ENCODE results near the gene GRK4.
"Not testable (repeated sequence)": the region's sequence is repeated elsewhere in the genome, so short reads cannot be mapped to it uniquely, and the experiment has no call there.

GRK4 gene

DNA sequence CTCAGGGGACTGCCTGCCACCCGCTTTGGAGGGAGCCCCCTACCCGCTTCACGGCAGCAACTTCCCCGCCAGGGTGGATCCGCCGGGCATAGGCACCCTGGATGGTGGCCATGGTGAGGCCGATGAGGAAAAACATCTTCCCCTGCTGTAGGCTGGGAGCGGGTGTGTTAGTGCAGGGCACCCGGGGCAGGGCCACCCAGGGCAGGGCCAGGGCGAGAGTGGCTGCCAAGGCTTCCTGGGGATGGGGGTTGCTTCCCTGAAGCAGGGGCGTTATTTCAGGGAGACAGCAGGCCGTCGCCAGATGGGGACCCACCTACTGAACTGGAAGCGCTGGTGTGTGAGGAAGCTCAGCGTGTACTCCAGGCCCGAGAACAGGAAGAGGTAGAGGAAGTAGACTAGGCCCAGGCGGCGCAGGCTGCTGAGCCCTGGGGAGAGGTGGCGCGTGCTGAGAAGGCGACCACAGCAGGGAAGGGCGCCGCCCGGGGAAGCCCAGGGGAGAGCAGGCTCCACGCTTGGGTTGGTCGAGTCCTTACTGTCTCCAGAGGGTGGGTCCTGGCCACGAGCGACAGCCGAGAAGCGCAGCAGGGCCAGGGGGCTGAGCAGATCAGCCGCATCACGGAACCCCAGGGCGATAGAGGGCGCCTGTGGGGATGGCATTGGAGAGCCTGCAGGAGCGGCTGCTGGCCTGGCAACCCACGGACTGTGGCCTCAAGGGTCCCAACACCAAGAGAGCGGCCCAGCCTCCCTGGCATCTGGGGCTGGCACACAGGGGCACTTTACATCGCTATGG is 31.7 kb upstream of the GRK4 start:
- DNase-seq: peak; percentile 47

DNA sequence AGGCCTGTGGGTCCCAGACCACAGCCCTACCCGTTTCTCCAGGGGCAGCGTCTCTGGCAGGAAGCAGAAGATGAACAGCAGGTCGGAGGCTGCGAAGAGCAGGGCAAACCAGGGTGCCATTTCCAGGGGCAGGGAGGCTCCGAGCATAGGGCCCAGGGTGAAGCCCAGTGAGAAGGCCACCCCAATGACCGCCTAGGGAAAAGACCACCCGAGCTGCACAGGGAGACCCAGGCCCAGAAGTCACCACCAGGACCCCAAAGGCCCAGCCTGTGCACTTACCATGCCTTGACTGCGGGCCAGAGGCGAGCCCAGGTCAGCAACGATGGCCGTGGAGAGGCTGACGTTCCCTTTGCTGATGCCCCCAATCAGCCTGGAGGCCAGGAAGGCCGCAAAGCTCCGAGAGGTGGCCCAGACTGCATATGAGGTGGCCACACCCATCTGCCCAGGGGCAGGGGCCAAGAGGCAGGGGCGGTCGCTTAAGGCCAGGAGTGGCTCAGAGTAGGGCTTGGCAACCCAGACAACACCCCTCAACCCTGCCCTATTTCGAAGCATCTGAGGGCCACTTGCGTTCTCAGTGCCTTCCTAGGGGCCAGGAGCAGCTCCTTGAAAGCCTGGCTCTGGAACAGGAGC is 30.9 kb upstream of the GRK4 start:
- no peak for DNase-seq

DNA sequence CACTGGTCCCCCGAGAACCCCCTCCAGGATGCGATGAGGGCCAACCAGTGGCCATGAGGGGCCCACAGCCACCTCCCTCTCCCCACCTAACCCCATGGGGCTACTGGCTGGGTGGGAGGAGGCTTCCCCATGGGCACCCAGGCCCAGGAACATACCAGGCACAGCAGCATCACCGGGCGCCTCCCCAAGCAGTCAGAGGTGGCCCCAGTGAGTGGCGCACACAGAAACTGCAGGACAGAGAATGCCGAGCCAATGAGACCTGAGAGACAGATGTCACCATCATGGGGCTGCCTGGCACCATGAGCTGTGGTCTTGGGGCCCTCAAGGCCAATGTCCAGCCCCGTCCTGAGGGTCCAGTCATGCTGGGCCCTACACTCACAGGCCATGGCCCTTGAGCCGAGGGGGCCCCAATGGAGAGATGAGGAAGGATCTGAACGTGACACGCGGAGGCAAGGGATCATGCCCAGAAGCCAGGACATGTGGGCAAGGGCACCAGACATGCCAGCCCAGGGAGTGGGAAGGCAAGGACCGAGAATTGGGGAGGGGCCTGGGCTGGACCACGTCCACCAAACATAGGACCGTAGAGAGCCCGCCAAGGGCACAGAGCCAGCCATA is 30.3 kb upstream of the GRK4 start:
- DNase-seq: no peak

DNA sequence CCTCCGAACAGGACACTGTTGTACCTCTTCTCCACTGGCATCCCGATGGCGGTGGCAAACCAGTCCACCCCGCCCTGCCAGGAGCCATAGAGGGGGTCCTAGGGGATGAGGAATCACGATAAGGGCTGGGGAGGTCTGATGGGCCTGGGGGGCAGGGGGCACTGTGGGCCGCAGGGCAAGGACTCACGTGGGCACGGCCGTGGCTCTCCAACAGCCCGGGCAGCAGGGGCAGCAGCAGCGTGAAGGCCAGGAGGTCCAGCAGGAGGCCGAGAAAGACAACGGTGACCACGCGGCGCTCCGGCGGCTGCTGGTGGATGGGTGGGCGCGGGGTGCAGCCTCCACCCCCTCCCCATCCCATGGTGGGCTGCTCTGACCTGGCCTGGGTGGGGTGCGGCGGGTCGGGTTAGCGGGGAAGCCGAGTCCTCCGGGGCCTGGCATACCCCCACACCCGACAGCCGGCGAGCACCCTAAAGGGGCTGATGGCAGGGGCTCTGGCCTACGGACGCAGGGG is 29.8 kb upstream of the GRK4 start:
- no peak for DNase-seq

DNA sequence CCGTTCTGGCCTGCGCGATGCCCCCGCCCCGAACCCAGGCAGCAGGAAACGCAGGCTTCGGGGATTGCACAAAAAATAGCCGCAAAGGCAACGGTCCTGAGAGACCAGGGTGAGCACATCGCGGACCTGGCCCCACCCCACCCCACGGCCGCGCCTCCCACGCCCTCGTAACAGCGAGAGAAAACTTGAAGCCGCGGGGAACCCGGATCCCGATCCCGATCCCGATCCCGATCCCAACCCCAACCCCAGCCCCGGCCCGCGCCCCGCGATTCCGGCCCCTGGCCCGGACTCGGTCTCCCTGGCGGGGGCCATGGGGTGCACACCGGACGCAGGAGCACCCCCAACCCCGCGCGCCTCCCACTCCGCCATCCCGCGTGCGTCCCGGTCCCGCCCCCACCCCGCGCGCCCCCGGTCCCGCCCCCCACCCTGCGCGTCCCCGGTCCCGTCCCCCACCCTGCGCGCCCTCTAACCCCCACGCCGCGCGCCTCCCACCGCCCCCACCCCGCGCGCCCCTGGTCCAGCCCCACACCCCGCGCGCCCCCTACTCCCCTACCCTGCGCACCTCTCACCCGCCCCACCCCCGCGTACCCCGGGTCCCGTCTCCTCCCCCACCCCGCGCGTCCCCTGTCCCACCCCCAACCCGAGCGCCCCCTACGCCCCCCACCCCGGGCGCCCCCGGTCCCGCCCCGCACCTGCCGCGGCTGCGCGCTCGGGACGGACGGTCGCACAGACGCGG is 29.1 kb upstream of the GRK4 start:
- DNase-seq: peak; percentile 45

DNA sequence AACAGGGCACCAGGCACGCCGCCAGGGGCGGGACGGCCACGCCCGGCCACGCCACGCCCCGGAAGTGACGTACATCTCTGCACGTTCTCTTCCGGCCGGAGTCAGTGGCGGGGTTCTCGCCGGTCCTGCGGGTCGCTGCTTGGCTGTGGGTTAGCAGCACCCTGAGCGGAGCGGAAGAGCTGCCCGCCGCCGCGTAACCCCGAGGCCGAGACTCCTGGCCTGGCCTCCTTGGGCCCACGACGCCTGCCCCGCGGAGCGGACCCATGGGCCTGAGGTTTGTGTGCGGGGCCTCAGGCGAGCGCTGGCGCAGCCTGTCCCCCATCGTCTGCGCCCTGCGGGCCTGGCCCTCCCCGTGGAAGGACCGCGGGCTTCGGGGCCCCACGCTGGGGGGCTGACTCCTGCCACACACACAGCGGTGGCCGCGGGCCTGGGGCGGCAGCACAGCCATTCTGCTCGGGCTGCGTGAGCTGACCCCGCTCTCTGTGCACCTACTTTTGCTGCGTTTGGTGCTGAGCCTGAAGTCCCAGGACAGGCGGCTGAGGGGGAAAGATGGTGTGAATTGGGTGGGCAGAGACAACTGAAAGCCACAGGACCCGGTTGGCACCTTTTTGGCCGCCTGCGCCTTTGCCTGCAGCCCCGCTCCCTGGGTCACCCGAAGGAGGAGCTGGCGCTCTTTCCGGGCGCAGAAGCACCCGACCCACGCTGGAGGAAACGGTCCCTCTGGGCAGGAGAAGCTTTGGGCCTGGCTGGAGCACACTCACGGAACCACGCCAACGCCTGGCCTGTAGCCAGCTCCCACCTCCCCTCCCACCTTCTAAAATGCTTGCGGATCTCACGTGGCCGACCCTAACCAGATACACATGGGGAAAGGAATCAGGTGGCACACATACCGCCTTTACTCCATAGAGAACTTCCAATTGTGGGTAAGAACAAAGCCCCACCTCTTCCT is 28.3 kb upstream of the GRK4 start:
- DNase-seq: peak; percentile 98

DNA sequence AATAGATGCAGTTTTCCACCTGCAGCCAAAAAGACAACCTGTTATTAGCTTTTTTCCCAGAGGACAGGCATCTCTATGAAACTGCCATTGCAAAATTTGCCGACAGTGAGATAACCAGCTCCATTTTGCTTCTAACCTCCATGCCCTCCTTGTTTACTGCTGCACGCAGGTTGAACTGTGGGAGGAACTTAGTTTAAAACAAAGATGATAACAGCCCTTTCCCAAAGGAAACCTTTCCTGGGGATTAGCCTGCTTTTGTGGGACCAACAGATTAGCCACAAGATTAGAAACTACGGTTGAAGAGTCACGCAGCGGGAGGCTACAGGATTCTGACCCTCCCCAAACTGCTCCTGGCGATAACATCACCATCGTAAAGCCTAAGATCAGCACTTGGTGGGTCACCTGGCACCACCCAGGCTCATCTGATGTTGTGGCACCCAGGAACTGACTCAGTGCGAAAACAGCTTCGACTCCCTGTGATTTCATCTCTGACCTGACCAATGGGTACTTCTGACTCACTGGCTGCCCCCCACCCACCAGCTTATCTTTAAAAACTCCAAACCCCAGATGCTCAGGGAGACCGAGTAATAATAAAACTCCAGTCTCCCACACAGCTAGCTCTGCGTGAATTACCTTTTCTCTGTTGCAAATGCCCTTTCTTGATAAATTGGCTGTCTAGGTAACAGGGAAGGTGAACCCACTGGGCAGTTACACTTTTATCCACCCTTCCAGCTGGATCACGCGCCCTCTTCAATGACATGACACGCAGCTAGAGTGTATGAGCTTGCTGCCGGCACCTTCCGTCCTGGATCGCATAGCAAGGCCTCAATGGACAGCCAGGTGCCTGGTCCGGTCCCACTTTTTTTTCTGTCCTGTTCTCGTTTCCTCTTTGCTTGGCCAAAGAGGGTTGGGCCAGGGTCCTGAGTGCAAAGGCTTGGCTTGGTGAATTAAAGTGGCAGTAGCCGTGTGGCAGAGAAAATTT is 27.3 kb upstream of the GRK4 start:
- DNase-seq: peak; percentile 47

DNA sequence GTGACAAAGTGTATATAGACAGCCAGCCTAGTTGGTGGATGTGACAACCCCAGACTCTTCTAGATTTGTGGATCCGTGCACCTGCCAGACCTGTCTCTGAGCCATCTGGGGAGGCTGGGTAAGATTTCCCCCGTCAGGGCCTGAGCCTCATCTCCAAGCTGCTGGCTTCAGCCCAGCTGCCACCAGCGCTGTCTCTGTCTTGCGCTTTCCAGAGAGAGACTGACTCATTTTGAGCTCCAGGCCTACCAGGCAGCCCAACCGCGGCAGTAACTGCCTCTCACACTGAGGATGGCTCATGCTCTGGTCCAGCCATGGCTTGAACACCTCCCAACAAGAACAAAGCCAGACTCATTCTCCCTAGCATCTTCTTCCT is 26.6 kb upstream of the GRK4 start:
- peak; percentile 42 for DNase-seq

DNA sequence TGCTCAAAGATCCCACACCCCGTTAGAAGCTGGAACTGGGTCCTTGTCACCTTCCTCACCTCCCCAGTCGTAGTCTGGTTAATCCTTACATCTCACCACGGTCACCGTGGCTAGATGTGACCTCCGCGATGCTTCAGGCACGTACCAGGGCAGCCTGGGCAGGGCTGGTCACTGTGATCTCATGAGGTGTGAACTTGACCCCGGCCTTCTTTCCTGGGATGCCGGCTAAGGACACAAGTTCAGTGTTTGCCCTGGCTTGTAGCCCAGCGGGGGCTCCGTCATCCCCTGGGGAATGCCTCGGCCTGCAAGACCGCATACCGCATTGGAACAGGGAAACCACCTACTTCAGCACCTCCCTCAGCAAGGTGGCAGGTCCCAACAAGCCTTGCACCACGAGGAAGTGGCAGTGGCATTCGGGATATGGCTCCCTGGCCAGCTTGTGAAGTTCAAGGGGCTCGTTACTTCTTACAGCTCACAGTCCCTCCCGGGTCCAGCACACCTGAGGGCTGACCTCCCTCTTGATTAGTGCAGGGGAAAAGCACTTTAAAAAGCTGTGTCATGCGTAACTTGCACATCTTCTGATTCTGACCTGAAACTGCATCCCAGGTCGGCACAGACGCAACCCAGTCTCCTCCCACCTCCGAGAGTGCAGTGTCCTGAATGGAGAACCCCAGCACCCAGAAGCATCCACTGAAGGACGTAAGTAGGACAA is 26.1 kb upstream of the GRK4 start:
- DNase-seq: no peak

DNA sequence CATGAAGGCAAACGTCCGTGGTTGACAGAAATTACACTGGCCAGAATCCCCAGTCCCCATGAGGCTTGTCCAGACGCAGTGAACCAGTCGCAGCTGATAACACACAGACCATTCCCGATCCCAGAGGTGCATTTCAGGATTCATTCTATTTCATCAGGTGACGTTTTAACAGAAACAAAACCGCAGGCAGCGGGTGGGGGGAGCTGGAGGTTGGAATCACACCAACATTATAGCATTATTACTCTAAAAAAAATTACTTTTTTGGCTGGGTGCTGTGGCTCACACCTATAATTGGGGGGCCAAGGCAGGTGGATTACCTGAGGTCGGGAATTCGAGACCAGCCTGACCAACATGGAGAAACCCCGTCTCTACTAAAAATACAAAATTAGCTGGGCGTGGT is 25.4 kb upstream of the GRK4 start:
- DNase-seq: no peak

DNA sequence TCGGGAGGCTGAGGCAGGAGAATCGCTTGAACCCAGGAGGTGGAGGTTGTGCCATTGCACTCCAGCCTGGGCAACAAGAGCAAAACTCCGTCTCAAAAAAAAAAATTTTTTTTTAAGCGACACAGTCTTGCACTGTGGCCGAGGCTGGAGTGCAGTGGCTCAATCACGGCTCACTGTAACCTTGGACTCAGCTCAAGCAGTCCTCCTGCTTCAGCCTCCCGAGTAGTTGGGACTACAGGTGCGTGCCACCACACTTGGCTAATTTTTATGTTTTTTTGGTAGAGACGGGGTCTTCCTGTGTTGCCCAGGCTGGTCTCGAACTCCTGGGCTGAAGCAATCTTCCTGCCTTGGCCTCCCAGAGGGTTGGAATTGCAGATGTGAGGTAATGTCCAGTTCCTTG is 25.0 kb upstream of the GRK4 start:
- not testable (repeated sequence) for DNase-seq

DNA sequence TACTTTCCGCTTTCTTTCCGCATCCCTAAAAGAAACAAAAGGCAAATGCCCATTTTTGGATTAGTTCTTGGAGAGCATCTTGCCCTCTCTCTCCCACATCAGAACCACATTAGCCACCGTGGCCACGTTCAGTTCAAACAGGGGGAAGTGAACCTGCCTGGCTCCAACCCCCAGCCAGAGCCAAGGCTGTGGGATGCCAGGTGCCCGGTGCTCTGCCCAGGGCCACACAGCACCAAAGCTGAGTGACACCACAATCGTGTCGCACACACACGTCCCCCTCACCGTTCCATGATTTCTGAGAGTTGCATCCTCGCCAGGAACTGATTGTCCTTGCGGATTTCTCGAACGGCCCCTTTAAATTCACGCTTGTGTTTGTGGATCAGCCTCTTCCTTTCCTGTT is 24.5 kb upstream of the GRK4 start:
- no peak for DNase-seq

DNA sequence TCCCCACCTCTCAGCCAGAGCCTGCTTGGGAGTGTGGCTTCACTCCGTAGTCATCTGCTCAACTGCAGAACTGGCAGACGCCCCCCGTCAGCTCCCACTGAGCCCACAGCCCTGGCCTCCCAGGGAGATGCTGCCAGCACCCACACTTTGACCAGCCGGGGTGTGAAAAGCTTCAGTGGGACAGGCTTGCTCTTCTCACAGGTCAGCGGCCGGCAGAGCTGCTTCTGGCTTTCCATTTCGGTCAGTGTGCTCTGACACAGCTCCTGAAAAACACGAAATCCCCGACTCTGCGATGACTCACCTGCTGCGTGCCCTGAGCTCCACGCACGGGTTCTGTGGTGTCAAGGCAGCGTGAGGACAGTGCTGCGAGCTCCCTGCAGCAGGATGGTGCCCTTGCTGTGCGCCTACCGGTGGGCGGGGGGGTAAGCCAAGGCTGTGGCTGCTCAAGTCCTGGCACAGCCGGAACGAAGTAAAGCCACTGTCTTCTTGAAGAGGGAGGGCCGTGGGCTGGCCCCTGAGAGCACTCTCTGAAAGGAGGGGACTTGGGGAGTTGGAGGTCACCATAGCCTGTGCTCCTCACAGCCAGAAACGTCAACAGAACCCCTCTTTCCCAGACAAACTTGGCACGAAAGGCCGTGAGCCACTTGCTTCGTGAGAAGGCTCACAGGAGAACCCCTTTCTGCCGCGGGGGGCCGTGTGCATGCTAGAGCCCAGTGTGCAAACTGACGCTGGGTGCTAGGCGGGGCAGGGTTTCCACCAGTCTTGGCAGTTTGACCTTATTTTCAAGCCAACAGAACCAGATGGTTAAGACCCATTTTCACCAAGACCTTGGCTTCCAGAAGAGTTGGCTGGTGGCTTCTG is 23.8 kb upstream of the GRK4 start:
- no peak for DNase-seq

DNA sequence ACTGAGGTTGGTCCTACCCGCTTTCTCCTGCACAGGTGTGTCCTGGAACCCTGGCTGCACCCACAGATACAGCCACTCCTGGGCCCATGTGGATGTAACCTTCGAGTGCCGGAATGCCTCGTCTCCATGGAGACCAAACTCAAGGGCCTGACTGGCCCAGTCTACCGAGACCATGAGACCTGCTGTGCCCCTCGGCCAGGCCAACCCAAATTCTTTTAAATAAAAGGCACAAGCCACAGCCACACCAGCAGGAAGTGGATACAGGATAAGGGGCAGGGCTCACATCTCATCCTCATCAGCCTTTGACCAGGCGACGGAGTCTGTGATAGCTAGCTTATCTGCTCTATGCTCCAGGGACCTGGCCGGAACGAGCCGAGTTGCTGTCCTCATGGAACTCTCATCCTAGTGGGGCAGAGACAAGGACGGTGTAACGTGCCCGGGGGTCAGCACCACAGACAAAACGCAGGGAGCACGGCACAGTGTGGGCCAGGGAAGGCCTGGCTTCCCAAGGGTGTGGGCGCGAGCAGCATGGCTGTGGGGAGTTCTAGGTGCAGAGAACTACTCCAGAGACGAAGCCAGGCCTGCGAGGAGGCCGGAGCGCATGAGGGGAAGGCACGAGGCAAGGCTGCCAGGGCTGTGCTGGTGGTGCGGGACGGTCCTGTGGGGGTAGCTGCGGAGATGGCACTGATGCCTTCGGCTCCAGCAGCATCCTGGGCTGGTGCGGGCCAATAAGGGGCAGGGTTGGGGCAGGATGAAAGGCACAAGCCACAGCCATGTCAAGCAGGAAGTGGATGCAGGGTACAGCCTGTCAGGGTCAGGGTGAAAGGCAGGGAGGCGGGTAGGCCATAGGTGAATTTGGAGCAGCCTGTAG is 22.9 kb upstream of the GRK4 start:
- DNase-seq: no peak

DNA sequence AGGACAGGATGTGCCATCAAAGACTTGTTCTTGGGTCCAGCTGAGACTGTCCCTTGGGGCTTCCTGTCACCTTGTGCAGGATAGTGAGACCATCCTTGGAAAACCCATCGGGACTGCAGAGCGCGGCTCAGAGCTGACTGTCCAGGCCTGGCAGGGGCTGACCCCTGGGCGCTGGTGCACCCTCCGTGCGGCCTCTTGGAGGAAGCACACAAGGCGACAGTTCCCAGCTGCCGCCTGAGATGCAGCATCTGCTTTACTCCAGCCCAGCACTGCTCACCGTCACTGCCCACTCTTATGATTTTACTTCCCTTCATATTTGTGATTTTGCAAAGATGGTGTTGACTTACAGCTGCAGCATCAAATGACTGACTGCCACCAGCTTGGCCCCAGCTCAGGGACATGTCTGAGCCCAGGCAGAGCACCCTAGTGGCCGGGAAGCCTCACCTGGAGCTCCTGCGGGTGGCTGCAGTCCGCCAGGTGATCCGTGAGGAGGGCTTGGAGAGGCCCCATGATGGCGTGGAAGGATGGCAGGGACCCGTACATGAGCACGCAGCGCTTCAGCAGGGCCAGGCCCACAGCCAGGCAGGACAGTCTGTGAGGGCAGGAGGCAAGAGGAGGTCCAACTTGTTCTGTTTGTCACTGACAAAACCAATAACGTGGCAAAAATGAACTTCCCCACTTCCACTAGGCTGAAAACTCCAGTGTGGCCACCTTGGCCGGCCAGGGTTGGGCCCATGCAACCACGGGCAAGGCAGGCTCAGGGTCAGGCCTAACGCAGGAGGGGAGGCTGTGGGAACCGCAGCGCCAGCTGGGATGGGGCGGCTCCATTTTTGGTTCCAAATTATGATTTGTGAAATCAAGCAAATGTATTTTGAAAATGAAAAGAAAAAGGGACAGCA is 22.0 kb upstream of the GRK4 start:
- no peak for DNase-seq

DNA sequence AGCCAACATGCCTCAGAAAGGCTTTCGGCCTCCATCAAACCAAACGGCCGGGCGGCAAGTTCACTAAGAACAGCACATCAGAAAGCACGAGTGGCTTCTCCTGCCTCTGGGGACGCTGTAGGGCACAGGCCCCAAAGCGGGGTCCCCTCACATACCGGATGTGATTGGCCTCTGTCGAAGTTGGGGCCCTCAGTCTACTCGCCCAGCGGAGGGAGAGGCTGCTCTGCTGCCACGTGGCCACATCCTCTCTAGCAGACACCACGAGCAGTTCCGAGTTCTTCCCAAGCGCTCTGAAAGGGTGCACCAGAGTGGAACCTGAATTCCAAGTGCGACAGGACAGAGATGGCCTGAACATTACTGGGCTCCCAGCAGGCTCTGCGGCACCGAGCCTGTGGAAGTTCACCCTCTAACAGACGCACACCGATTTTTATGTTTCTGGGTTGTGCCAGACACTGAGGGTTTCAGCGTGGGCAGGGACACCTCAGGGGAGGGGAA is 21.3 kb upstream of the GRK4 start:
- DNase-seq: no peak
